OCI-LY1 (cell line): ENCODE data around the gene KRTAP4-8.

ENCODE experiments used
- EZH2 ChIP-seq: fragments of 200-600 bp; sonication (generic), shearing (Covaris generic); IDR thresholded peaks from 2 replicates; pipeline ENCODE4 v1.8.0; 2017; ENCODE audit warnings: borderline replicate concordance, mixed run types, mild to moderate bottlenecking, antibody characterized with exemption, low read length, moderate library complexity, mixed read lengths
- TF ChIP-seq, protein P1 (sequence below): fragments of 200-600 bp; sonication (generic), shearing (Covaris generic); IDR thresholded peaks from 2 replicates; pipeline ENCODE4 v1.5.1; 2017; ENCODE audit warnings: mild to moderate bottlenecking, antibody characterized with exemption, low read length, moderate library complexity, mixed read lengths

DNA sequence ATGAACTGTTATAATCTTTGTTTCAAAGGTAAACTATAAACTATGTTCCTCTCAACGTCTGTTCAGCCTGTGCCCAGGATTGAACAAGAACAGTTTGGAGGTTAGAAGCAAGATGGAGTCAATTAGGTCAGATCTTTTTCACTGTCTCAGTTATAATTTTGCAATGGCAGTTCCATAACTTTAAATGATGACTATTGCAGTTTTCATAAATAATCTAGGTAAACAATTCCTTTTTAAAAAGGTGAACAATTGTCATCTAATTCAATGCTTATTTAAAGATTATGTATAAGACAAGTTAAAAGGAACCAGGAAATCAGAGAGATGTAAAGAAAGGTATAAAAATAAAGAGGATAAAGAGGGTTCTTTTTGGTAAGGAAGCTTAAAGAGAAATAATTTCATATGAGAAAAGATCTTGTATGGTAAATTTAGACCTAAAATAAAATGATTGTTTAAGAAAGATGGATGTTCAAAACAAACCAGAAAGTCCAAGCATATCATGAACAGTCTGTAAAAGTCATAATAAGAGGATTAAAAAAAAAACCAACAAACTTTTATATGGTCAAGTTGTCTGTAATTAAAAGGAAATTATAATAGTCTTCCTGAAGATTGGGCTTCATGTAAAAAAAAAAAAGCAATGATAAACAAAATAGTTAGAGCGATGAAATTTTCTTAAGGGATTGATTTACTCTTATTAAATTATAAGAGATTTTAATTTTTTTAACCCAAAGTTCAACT, 13.4 kb upstream of the KRTAP4-8 start:
- TF ChIP-seq, protein P1, sequence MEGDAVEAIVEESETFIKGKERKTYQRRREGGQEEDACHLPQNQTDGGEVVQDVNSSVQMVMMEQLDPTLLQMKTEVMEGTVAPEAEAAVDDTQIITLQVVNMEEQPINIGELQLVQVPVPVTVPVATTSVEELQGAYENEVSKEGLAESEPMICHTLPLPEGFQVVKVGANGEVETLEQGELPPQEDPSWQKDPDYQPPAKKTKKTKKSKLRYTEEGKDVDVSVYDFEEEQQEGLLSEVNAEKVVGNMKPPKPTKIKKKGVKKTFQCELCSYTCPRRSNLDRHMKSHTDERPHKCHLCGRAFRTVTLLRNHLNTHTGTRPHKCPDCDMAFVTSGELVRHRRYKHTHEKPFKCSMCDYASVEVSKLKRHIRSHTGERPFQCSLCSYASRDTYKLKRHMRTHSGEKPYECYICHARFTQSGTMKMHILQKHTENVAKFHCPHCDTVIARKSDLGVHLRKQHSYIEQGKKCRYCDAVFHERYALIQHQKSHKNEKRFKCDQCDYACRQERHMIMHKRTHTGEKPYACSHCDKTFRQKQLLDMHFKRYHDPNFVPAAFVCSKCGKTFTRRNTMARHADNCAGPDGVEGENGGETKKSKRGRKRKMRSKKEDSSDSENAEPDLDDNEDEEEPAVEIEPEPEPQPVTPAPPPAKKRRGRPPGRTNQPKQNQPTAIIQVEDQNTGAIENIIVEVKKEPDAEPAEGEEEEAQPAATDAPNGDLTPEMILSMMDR: no peak
- no peak for TF ChIP-seq EZH2
